Right lobe of liver (tissue), 4 donors: Measurements from ENCODE around the gene TOGARAM2.

ENCODE experiments used
- POLR2A ChIP-seq: fragments of 450-650 bp; IDR thresholded peaks from one replicate; pipeline ENCODE4 v1.6.1; 2017; ENCODE audit warnings: antibody characterized with exemption, mild to moderate bottlenecking
- TF ChIP-seq, protein P1 (sequence below), 4 donors: fragments of 200-600 bp in 3 of 4; fragments of 450-650 bp in 1 of 4; IDR thresholded peaks; one replicate each; pipeline versions ENCODE4 v1.5.1 to v1.8.0; 2016 to 2022; ENCODE audit warnings: antibody characterized with exemption in 4 of 4, mild to moderate bottlenecking in 2 of 4
- donor health status: DM: no; HTN: no; CAD: no.
- donor health status: DM: no; HTN: no; CAD: no.
- donor health status: DM: no; HTN: yes; CAD: no.

- TF ChIP-seq, protein P1, sequence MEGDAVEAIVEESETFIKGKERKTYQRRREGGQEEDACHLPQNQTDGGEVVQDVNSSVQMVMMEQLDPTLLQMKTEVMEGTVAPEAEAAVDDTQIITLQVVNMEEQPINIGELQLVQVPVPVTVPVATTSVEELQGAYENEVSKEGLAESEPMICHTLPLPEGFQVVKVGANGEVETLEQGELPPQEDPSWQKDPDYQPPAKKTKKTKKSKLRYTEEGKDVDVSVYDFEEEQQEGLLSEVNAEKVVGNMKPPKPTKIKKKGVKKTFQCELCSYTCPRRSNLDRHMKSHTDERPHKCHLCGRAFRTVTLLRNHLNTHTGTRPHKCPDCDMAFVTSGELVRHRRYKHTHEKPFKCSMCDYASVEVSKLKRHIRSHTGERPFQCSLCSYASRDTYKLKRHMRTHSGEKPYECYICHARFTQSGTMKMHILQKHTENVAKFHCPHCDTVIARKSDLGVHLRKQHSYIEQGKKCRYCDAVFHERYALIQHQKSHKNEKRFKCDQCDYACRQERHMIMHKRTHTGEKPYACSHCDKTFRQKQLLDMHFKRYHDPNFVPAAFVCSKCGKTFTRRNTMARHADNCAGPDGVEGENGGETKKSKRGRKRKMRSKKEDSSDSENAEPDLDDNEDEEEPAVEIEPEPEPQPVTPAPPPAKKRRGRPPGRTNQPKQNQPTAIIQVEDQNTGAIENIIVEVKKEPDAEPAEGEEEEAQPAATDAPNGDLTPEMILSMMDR (IDR thresholded peaks at IDR 0.05), result no peak
- TF ChIP-seq POLR2A, result no peak
Observed at GRCh38 chr2:28970464-28971160, 10.5 kb upstream of the TOGARAM2 start.
